Nephron progenitor cell (in vitro differentiated cells): ENCODE results near the gene TDP1.

ENCODE experiments used
- DNase-seq: peaks from one replicate; pipeline ENCODE4 v3.0.0; 2021
- H3K27ac Mint-ChIP-seq: 2 replicates; pipeline ENCODE4 v1.8.0; 2021; ENCODE audit warnings: mild to moderate bottlenecking, moderate library complexity, mixed read lengths
- H3K27me3 Mint-ChIP-seq: 2 replicates; pipeline ENCODE4 v1.8.0; 2021; ENCODE audit warnings: mild to moderate bottlenecking, low read depth, mixed read lengths; ENCODE audit not compliant: poor library complexity
- H3K36me3 Mint-ChIP-seq: 2 replicates; pipeline ENCODE4 v1.8.0; 2021; ENCODE audit warnings: low read depth, mixed read lengths
- H3K4me1 Mint-ChIP-seq: 2 replicates; pipeline ENCODE4 v1.8.0; 2021; ENCODE audit warnings: mixed read lengths
- H3K4me3 Mint-ChIP-seq: 2 replicates; pipeline ENCODE4 v1.8.0; 2021; ENCODE audit warnings: mild to moderate bottlenecking, moderate library complexity, mixed read lengths
- H3K9me3 Mint-ChIP-seq: 2 replicates; pipeline ENCODE4 v1.8.0; 2021; ENCODE audit warnings: mild to moderate bottlenecking, moderate library complexity, mixed read lengths
- CTCF ChIP-seq: fragments of 200-600 bp; sonication (generic); IDR thresholded peaks from 2 replicates; pipeline ENCODE4 v1.5.0; 2021; ENCODE audit warnings: antibody characterized with exemption

TDP1 gene

DNA sequence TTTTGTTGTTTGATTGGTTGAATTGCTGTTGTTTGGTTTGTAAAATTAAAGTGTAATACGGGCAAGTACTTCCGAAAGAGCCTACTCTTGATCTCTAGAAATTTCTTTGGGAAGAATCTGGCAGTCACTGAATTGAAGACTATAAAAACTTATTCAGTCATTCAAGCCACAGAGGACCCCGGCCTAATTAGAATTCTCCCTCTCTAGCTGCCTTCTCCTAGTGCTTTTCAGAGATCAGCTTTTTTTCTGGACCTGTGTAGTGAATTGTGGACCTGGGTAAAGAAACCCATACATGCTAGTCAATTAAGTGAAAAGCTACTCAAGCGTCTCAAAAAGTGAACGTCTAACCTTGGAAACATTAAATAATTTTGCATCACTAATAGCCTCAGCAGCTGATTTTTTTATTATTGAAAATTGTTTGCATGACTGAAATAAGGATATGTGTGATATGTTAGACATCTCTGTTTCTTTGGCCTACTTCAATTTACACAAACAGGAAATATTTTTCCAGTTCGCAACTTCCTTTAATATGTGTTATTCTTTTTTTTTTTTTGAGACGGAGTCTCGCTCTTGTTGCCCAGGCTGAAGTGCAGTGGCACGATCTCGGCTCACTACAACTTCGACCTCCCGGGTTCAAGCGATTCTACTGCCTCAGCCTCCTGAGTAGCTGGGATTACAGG, 28.4 kb upstream of the TDP1 start:
- H3K27me3 Mint-ChIP-seq: no peaks in the 10 kb centered on the region
- DNase-seq: no peak
- no peak for TF ChIP-seq CTCF
- H3K4me1 Mint-ChIP-seq: no peaks in the 10 kb centered on the region
- H3K9me3 Mint-ChIP-seq: no peaks in the 10 kb centered on the region
- no peak overlapping the region for H3K4me3 Mint-ChIP-seq
- H3K36me3 Mint-ChIP-seq: peaks cover 19% of the 10 kb centered on the region
- no peak overlapping the region for H3K27ac Mint-ChIP-seq

GRCh38 chr14:89933002-89933401, 22.7 kb upstream of the TDP1 start:
- DNase-seq: no peak
- Mint-ChIP-seq H3K27ac (no peak overlapping the region), H3K4me3 (no peak overlapping the region), H3K4me1 (no peaks in the 10 kb centered on the region), H3K27me3 (no peaks in the 10 kb centered on the region), H3K36me3 (peaks cover 8% of the 10 kb centered on the region), H3K9me3 (no peaks in the 10 kb centered on the region)
- no peak for TF ChIP-seq CTCF

GRCh38 chr14:89936654-89937185, 19.0 kb upstream of the TDP1 start:
- H3K27ac Mint-ChIP-seq: no peak overlapping the region
- H3K4me3 Mint-ChIP-seq: no peak overlapping the region
- no peaks in the 10 kb centered on the region for H3K9me3 Mint-ChIP-seq
- TF ChIP-seq CTCF: no peak
- no peaks in the 10 kb centered on the region for H3K36me3 Mint-ChIP-seq
- H3K4me1 Mint-ChIP-seq: no peaks in the 10 kb centered on the region
- DNase-seq: no peak
- H3K27me3 Mint-ChIP-seq: no peaks in the 10 kb centered on the region

DNA sequence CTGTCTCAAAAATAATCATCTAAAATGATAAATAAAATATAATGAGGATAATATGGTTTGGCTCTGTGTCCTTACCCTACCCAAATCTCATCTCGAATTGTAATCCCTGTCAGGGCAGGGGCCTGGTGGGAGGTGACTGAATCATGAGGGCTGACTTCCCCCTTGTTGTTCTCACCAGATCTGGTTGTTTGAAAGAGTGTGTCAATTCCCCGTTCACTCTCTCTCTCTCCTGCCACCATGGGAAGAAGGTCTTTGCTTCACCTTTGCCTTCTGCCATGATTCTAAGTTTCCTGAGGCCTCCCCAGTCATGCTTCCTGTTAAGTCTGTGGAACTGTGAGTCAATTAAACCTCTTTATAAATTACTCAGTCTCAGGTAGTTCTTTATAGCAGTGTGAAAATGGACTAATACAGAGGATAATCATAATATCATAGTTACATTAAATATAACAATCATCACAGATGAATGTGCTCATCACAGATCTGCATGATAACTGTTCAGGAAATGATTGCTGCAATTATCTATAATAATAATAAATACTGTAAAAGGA, 13.8 kb upstream of the TDP1 start:
- H3K27ac Mint-ChIP-seq: no peak overlapping the region
- H3K4me3 Mint-ChIP-seq: no peak overlapping the region
- no peaks in the 10 kb centered on the region for H3K27me3 Mint-ChIP-seq
- no peaks in the 10 kb centered on the region for H3K9me3 Mint-ChIP-seq
- no peak for DNase-seq
- H3K36me3 Mint-ChIP-seq: peaks cover 23% of the 10 kb centered on the region
- TF ChIP-seq CTCF: no peak
- H3K4me1 Mint-ChIP-seq: peaks cover 5% of the 10 kb centered on the region

GRCh38 chr14:89947344-89947743, 8.4 kb upstream of the TDP1 start:
- H3K4me3 Mint-ChIP-seq: no peak overlapping the region
- H3K4me1 Mint-ChIP-seq: peaks cover 5% of the 10 kb centered on the region
- TF ChIP-seq CTCF: no peak
- peaks cover 65% of the 10 kb centered on the region for H3K36me3 Mint-ChIP-seq
- H3K27ac Mint-ChIP-seq: no peak overlapping the region
- peaks cover 3% of the 10 kb centered on the region for H3K27me3 Mint-ChIP-seq
- DNase-seq: no peak
- no peaks in the 10 kb centered on the region for H3K9me3 Mint-ChIP-seq

DNA sequence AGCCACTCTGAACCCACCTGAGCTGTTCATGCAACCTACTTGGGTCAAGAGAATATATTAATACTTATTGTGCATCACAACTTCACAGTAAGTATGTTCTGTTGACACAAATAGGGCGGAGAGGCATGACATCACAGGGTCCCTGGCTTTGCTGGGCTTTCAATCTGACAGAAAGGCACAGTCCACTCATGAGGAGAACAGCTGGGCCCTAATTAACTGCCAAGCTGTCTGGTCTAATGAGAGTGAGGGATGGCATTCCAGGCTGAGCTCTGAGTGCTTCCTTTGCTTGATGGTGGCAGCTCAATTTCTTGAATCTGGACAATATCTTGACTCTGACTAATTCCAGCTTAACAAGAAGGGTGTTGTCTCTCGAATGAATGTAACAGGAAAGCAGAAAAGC, 3.2 kb upstream of the TDP1 start:
- peak overlapping the region; percentile 95 for H3K4me3 Mint-ChIP-seq
- no peaks in the 10 kb centered on the region for H3K9me3 Mint-ChIP-seq
- no peak overlapping the region for H3K27ac Mint-ChIP-seq
- peaks cover 3% of the 10 kb centered on the region for H3K27me3 Mint-ChIP-seq
- peaks cover 36% of the 10 kb centered on the region for H3K4me1 Mint-ChIP-seq
- DNase-seq: no peak
- TF ChIP-seq CTCF: no peak
- H3K36me3 Mint-ChIP-seq: peaks cover 40% of the 10 kb centered on the region
